Measurements from ENCODE around the gene EHD1. TPM values are rescaled to one million over a fixed set of nuclear protein-coding genes. Genes with fewer than 3 reads are reported as not detected.

Gene EHD1
- total RNA-seq, 1 donor from 2014 or later, result 111 TPM

- DNase-seq (ENCODE audit: low spot score), result no peak
- peak within 1 kb of the TSS; percentile 94 for H3K4me3 Mint-ChIP-seq (ENCODE audit: unreplicated experiment)
- H3K9me3 Mint-ChIP-seq (ENCODE audit: low read depth), result no peaks in the 10 kb centered on the region
- H3K36me3 Mint-ChIP-seq (ENCODE audit: low read depth), result peaks cover 5% of the 10 kb centered on the region
- H3K27me3 Mint-ChIP-seq (ENCODE audit: low read depth), result no peaks in the 10 kb centered on the region
- no peak for TF ChIP-seq CTCF (IDR thresholded peaks at IDR 0.05)
- H3K4me1 Mint-ChIP-seq (ENCODE audit: low read depth), result peaks cover 27% of the 10 kb centered on the region
- H3K27ac Mint-ChIP-seq (ENCODE audit: unreplicated experiment), result peak within 1 kb of the TSS; percentile 98
Observed at GRCh38 chr11:64923944-64924909, 45.8 kb upstream of the EHD1 start, which contains the start of gene PPP2R5B. Gene PPP2R5B, plus strand, starts transcription at chr11:64924689. Its CDS starts 1,046 bp downstream, at chr11:64925735.

GRCh38 chr11:64923151-64923661 lies 44.8 kb upstream of the EHD1 start:
- Mint-ChIP-seq H3K27me3 (ENCODE audit: low read depth) (no peaks in the 10 kb centered on the region), H3K4me1 (ENCODE audit: low read depth) (peaks cover 29% of the 10 kb centered on the region), H3K4me3 (ENCODE audit: unreplicated experiment) (no peak overlapping the region), H3K27ac (ENCODE audit: unreplicated experiment) (no peak overlapping the region), H3K36me3 (ENCODE audit: low read depth) (peaks cover 4% of the 10 kb centered on the region), H3K9me3 (ENCODE audit: low read depth) (no peaks in the 10 kb centered on the region)
- TF ChIP-seq CTCF (IDR thresholded peaks at IDR 0.05), result no peak
- DNase-seq (ENCODE audit: low spot score), result no peak

GRCh38 chr11:64921384-64921783 lies 43.0 kb upstream of the EHD1 start:
- no peak for TF ChIP-seq CTCF (IDR thresholded peaks at IDR 0.05)
- DNase-seq (ENCODE audit: low spot score), result no peak
- Mint-ChIP-seq H3K9me3 (ENCODE audit: low read depth) (no peaks in the 10 kb centered on the region), H3K4me3 (ENCODE audit: unreplicated experiment) (no peak overlapping the region), H3K36me3 (ENCODE audit: low read depth) (no peaks in the 10 kb centered on the region), H3K27me3 (ENCODE audit: low read depth) (no peaks in the 10 kb centered on the region), H3K4me1 (ENCODE audit: low read depth) (peaks cover 37% of the 10 kb centered on the region), H3K27ac (ENCODE audit: unreplicated experiment) (no peak overlapping the region)

- H3K4me1 Mint-ChIP-seq (ENCODE audit: low read depth), result peaks cover 32% of the 10 kb centered on the region
- no peak for DNase-seq (ENCODE audit: low spot score)
- no peak for TF ChIP-seq CTCF (IDR thresholded peaks at IDR 0.05)
- H3K27ac Mint-ChIP-seq (ENCODE audit: unreplicated experiment), result no peak overlapping the region
- no peaks in the 10 kb centered on the region for H3K36me3 Mint-ChIP-seq (ENCODE audit: low read depth)
- no peaks in the 10 kb centered on the region for H3K27me3 Mint-ChIP-seq (ENCODE audit: low read depth)
- H3K9me3 Mint-ChIP-seq (ENCODE audit: low read depth), result no peaks in the 10 kb centered on the region
- H3K4me3 Mint-ChIP-seq (ENCODE audit: unreplicated experiment), result no peak overlapping the region
Observed at GRCh38 chr11:64920124-64920523, 41.7 kb upstream of the EHD1 start.

- no peak for DNase-seq (ENCODE audit: low spot score)
- Mint-ChIP-seq H3K4me3 (ENCODE audit: unreplicated experiment) (no peak overlapping the region), H3K9me3 (ENCODE audit: low read depth) (no peaks in the 10 kb centered on the region), H3K27me3 (ENCODE audit: low read depth) (no peaks in the 10 kb centered on the region), H3K27ac (ENCODE audit: unreplicated experiment) (no peak overlapping the region), H3K4me1 (ENCODE audit: low read depth) (peaks cover 29% of the 10 kb centered on the region), H3K36me3 (ENCODE audit: low read depth) (no peaks in the 10 kb centered on the region)
- no peak for TF ChIP-seq CTCF (IDR thresholded peaks at IDR 0.05)
Observed at GRCh38 chr11:64919627-64920026, 41.2 kb upstream of the EHD1 start.

Data from chondrocyte (in vitro differentiated cells).